Activated naive CD8-positive, alpha-beta T cell treated with anti-CD3 and anti-CD28 coated beads, Interleukin-2, amount 50 U/mL, for 16 hours (primary cell): ENCODE data around the gene WWP2.
"Not testable (repeated sequence)": the region's sequence is repeated elsewhere in the genome, so short reads cannot be mapped to it uniquely, and the experiment has no call there.

ENCODE experiments used
- DNase-seq: peaks from one replicate; pipeline ENCODE4 v3.0.0-alpha.2; 2020; ENCODE audit warnings: low read depth, low spot score

WWP2 gene

DNA sequence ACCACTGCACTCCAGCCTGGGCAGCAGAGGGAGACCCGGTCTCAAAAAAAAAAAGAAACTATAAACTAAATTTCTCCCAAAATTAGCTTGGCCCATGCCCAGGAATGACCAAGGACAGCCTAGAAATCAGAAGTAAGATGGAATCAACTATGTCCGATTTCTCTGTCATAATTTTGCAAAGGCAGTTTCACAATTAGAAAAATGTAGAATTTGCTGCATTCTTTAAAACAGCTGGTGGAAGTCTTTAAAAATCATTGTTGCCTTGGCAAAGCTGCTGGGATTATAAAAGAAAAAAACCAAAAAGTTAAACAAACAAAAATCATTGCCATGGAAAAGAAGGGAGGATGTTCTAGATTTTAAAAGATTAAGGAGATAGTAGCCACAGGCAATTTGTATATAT, 32.4 kb downstream of the WWP2 start:
- no peak for DNase-seq

GRCh38 chr16:69796285-69797118, 34.4 kb downstream of the WWP2 start:
- no peak for DNase-seq

- DNase-seq, result no peak
These were observed 36.3 kb downstream of the WWP2 start for GRCh38 chr16:69798466-69798865.

DNA sequence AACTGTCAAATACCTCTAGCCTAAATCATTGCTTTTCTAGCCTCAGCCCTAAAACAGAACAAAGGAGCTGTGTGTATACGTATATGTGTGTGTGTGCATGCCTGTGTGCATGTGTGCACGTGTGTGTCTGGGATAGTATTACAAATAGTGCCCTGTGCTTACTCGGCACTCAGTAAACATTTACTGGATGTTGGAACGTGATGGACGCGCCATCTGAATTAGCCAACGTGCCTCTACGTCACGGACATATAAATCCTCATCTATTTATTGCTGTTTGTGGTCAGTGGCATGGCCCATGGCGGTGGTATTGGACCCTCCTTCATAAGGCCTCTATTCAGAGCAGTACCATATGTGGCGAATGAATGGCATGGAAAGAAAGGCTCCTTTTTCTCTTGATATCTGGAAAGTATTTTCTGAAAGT, 37.5 kb downstream of the WWP2 start:
- DNase-seq, result no peak

DNA sequence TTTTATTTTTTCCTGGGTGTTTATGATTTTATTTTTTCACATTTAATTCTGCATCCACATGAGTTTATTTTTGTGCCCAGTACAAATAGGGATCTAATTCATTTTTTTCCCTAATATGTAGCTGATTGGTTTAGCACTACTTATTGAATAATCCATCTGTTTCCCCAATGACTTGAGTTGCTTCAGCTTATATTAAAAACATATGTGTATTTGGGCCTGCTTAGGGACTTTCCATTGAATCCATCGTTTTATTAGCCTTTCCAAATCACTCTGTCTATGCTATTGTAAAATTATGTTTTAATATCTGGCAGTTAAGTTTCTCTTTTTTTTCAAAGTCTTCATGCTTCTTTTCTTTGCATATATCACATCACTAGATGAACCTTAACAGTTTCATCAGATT, 42.2 kb downstream of the WWP2 start:
- no peak for DNase-seq

DNA sequence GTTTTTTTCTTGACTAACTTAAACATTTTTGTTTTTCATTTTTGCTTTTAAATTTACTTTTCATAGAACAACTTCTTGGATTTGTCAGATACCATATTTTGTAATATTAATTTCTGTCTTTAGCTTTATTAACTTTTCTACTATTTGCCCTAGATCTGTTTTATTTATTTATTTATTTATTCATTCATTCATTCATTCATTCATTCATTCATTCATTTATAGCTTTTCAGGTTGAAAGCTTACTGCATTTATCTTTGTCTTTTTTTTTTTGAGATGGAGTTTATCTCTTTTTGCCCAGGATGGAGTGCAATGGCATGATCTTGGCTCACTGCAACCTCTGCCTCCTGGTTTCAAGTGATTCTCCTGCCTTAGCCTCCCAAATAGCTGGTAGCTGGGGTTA, 44.6 kb downstream of the WWP2 start:
- not testable (repeated sequence) for DNase-seq

DNA sequence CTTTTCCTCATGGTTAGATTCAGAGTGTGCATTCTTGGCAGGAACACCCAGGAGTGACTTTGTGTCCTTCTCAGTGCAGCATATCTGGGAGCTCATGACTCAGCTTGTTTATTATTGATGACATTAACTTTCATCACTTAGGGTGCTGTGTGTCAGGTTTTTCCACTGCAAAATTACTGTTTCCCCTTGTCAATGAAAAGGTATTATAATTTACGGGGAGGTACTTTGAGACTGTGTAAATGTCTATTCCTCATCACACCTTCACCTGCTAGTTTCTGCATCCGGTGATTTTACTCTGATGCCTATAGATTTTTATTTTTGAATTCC, 50.5 kb downstream of the WWP2 start:
- no peak for DNase-seq

GRCh38 chr16:69814078-69814477, 51.9 kb downstream of the WWP2 start:
- no peak for DNase-seq

DNA sequence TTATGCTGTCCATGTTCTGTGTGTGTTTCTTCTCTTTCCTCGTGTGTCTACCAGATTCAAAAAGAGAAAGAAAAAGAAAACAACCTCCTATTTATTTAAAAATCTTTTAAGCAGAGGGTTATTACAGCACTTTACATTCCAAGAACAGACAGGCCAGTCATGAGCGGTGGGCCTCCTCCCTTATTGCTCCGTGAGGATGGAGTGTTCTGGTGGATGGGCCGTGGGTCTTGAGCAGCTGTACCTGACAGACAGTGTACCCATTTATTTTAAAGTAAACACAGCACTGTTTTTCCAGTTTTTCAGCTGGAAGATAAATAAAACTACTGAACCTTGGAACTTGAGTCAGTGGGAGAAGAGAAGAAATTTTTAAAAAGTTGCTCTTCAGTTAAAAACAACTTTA, 52.4 kb downstream of the WWP2 start:
- DNase-seq, result no peak

DNA sequence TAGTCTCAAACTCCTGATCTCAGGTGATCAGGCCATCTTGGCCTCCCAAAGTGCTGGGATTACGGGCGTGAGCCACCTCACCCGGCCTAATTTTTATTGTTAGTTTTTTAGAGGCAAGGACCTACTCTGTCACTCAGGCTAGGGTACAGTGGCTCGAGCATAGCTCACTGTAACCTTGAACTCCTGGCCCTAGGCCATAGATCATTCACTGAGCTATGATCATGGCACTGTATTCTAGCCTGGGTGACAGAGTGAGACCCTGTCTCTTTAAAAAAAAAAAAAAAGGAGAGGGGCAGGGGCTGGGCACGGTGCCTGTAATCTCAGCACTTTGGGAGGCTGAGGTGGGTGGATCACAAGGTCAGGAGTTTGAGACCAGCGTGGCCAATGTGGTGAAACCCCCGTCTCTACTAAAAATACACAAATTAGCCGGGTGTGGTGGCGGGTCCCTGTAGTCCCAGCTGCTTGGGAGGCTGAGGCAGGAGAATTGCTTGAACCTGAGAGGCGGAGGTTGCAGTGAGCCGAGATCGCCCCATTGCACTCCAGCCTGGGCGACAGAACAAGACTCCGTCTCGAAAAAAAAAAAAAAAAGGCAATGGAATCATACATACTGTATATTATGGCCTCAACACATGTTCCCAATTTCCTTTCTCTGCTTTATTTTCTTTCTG, 53.2 kb downstream of the WWP2 start:
- not testable (repeated sequence) for DNase-seq

- no peak for DNase-seq
These were observed 54.9 kb downstream of the WWP2 start for GRCh38 chr16:69816996-69817395.

GRCh38 chr16:69818891-69819545, 56.9 kb downstream of the WWP2 start:
- DNase-seq, result no peak

DNA sequence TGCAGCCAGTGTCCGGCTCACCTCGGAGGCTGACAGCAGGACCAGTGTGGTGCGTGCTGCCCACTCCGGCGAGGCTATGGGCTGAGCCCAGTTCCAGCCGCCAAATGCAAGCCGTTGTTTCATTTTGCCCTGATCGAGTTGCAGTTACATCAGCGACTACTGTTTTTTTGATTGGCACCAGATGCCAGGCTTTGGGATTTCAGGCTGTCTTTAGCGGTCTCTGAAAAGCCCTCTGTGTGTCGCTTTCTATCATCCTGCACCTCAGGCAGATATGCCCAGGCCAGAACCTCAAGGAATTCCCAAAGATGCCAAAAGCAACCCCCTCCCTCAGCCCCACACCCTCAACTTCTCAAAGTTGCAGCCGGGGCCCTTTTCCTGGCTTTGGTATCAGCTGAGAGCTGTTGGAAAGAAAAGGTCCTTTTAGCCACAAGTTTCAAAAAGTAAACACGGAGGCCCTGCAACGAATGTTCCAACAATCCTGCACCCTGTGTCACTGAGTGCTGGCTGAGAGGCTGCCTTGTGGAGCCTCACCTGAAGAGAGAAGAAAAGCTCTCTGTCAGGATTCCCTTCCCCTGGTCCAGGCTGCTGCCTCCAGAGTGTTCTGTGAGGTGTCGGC, 58.9 kb downstream of the WWP2 start:
- DNase-seq, result no peak

DNA sequence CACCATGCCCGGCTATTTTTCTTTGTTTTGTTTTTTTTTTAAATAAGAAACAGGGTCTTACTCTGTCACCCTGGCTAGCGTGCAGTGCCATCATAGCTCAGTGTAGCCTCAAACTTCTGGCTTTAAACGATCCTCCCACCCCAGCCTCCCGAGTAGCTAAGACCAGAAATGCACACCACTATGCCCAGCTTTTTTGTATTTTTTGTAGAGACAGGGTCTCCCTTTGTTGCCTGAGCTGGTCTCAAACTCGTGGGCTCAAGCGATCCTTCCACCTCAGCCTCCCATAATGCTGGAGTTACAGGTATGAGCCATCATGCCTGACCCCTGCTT, 59.7 kb downstream of the WWP2 start:
- DNase-seq, result no peak

GRCh38 chr16:69822174-69822935, 60.2 kb downstream of the WWP2 start:
- no peak for DNase-seq

DNA sequence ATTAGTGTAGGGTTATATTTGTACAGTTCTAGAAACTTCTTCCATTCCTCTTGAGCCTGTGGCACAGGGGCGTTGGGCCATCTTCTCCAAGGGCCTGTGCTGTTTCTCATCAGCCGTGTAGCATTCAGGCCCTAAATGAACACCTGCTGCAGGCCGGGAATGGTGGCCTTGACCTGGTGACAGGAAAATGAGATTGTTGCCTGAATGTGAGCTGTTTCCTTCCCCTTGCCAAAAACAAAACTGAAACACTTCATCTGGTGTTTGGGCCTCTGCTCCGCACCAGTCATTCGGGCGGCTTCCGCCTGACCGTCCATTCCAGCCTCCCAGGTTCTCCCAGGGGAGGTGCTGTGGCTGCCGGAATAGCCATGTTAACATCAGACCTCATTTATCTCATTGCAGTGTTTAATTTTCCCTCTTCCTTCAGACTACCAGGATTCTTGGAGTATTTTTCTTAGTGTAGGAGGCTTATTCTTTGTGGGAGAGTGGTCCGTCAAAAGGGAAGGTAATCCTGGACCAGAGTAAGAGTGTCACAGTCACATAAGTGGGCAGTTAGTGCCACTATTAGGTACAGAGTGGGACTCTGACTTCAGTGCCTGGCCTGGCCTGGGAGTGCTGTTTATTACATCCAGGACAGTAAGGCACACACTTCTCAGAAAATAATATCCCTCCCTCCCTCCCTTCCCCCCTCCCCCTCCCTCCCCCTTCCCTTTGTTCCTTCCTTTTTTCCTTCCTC, 61.9 kb downstream of the WWP2 start:
- DNase-seq, result no peak

- not testable (repeated sequence) for DNase-seq
These were observed 62.5 kb downstream of the WWP2 start for GRCh38 chr16:69824564-69825142.

- DNase-seq, result no peak
These were observed 65.4 kb downstream of the WWP2 start for GRCh38 chr16:69827524-69827923.

DNA sequence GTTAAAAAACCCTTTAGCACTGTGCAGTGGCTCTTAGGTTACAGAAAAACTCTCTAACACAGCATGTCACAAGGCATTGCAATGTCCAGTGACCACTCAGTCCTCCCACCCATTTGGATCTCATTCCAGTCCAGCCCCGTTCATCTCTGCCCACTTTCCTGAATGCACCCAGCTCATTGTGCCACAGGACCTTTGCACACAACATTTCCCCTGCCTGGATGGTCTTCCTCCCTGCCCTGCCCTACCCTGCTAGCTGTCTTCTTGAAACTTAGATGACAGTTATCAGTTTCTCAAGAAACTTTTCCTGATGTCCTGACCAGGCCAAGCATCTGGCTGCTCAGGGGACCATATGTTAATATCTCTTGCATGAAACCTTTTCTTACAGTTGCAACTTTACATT, 67.2 kb downstream of the WWP2 start:
- DNase-seq, result no peak

DNA sequence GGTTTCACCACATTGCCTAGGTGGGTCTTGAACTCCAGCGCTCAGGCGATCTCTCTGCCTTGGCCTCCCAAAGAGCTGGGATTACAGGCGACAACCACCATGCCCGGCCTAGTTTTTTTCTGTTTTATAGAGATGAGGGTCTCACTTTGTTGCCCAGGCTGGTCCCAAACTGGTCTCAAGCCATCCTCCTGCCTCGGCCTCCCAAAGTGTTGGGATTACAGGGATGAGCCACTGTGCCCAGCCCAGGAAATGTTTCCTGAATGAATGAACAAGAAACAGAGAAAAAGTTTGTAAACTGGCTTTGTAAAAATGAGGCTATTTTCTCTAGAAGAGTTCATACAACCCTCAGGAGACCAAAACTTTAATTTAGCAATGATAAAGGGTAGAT, 68.0 kb downstream of the WWP2 start:
- DNase-seq, result no peak
